ENCODE data around the gene FHIT.

DNA sequence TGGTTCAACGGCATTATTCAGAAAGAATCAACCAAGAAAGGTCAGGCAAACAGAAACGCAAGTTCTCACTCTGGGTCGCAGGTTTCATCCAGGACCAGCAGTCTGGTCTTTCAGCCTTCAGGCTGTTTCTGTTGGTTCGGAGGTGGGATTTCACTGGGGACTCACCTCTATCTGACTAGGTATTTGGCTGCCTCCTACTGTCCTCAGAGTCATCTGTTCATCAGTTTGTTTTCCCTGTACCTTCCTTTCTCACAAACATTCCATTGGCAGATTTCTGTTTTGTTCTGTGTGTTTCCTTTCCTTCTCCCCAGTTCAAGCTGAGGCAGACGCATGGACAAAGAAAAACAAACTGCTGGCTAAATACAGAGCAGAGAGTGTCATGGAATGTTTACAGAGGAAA is 1154.8 kb downstream of the FHIT start:
- TF ChIP-seq, protein P1, sequence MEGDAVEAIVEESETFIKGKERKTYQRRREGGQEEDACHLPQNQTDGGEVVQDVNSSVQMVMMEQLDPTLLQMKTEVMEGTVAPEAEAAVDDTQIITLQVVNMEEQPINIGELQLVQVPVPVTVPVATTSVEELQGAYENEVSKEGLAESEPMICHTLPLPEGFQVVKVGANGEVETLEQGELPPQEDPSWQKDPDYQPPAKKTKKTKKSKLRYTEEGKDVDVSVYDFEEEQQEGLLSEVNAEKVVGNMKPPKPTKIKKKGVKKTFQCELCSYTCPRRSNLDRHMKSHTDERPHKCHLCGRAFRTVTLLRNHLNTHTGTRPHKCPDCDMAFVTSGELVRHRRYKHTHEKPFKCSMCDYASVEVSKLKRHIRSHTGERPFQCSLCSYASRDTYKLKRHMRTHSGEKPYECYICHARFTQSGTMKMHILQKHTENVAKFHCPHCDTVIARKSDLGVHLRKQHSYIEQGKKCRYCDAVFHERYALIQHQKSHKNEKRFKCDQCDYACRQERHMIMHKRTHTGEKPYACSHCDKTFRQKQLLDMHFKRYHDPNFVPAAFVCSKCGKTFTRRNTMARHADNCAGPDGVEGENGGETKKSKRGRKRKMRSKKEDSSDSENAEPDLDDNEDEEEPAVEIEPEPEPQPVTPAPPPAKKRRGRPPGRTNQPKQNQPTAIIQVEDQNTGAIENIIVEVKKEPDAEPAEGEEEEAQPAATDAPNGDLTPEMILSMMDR (IDR thresholded peaks at IDR 0.05), result no peak
- no peak for TF ChIP-seq POLR2A (IDR thresholded peaks at IDR 0.05)
